ENCODE measurements around the gene SKIDA1.

DNA sequence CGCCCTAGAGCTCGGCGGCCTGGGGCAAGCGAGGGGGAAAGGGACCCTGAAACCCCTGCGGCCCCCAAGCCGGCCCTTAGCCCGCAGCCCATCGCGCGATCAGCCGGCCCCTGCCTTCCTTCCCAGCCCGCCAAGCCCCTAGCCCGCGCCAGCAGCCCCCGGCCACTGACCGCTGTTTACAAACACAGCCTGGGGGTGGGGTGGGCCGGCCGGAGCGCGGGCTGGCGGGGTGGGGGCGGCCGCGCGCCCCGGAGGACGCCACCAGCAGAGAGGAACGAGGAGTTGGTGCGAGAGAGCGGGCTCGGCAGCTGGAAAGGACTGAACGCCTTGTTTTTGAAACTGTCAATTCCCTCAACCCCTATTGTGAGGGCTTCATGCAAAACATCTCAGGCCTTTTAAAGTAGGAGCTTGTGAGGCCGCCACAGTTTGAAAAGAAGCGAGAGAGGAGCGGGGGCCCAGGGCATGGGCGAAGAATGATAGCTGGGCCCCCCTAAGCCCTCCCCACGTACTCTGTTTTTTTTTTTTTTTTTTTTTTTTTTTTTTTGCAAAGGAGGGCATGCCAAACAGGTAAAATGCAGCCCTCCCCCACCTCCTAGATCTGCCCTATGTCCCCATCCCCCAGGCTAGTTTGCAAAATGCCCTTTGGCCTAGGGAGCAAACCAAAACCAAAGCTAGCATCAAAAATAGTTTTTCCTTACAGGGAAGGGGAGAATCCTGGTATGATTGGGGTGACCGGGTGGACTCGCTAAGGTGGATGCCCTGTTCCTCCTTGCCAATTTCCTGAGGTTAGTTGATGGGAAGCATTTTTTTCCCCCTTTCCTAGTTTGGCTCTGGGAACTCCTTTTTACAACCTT lies 15.0 kb downstream of the SKIDA1 start:
- TF ChIP-seq, protein P1, sequence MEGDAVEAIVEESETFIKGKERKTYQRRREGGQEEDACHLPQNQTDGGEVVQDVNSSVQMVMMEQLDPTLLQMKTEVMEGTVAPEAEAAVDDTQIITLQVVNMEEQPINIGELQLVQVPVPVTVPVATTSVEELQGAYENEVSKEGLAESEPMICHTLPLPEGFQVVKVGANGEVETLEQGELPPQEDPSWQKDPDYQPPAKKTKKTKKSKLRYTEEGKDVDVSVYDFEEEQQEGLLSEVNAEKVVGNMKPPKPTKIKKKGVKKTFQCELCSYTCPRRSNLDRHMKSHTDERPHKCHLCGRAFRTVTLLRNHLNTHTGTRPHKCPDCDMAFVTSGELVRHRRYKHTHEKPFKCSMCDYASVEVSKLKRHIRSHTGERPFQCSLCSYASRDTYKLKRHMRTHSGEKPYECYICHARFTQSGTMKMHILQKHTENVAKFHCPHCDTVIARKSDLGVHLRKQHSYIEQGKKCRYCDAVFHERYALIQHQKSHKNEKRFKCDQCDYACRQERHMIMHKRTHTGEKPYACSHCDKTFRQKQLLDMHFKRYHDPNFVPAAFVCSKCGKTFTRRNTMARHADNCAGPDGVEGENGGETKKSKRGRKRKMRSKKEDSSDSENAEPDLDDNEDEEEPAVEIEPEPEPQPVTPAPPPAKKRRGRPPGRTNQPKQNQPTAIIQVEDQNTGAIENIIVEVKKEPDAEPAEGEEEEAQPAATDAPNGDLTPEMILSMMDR (conservative IDR thresholded peaks at IDR 0.05; ENCODE audit: low read length), result no peak
- TF ChIP-seq EZH2phosphoT487 (IDR thresholded peaks at IDR 0.05; ENCODE audit: borderline replicate concordance), result no peak
